Heart right ventricle (tissue), 16 donors: ENCODE data around the gene KCNN3. TPM values are rescaled to one million over a fixed set of nuclear protein-coding genes. Genes with fewer than 3 reads are reported as not detected.

Source experiments
- ATAC-seq, 8 donors: fragments of 200-7000 bp; cut with Tn5 transposase; one replicate each; pipeline ENCODE4 v1.9.1; 2020; ENCODE audit warnings: mild to moderate bottlenecking in 8 of 8, moderate library complexity in 8 of 8, moderate number of reproducible peaks in 1 of 8
- DNase-seq, 2 donors: peaks; one replicate each; pipeline ENCODE4 v3.0.0-alpha.2; 2020
- H3K27ac ChIP-seq, 10 donors: fragments of 200-600 bp; sonication (generic) in 2 of 10; one replicate each; pipeline versions ENCODE4 v1.5.0 to v1.8.0; 2020 to 2022; ENCODE audit warnings: mild to moderate bottlenecking in 3 of 10
- H3K27me3 ChIP-seq, 7 donors: fragments of 200-600 bp; one replicate each; pipeline ENCODE4 v1.8.0; 2021 to 2022; ENCODE audit warnings: mild to moderate bottlenecking in 2 of 7
- H3K36me3 ChIP-seq, 9 donors: fragments of 200-600 bp; sonication (generic) in 1 of 9; one replicate each; pipeline versions ENCODE4 v1.5.0 to v1.8.0; 2020 to 2022; ENCODE audit warnings: mild to moderate bottlenecking in 2 of 9
- H3K4me1 ChIP-seq, 9 donors: fragments of 200-600 bp; sonication (generic) in 1 of 9; one replicate each; pipeline versions ENCODE4 v1.5.0 to v1.8.0; 2020 to 2022; ENCODE audit warnings: mild to moderate bottlenecking in 4 of 9
- H3K4me3 ChIP-seq, 10 donors: fragments of 200-600 bp; sonication (generic) in 2 of 10; one replicate each; pipeline versions ENCODE4 v1.5.0 to v1.8.0; 2020 to 2022; ENCODE audit warnings: mild to moderate bottlenecking in 7 of 10, moderate library complexity in 2 of 10
- H3K9me3 ChIP-seq, 11 donors: fragments of 200-600 bp in 10 of 11; sonication (generic) in 2 of 11; one replicate each; pipeline versions ENCODE4 v1.5.0 to v1.8.0; 2013 to 2022; ENCODE audit warnings: mild to moderate bottlenecking in 2 of 11, control low read depth in 1 of 11, moderate library complexity in 1 of 11
- CTCF ChIP-seq, 9 donors: fragments of 200-600 bp; sonication (generic) in 2 of 9; IDR thresholded peaks; one replicate each; pipeline versions ENCODE4 v1.5.0 to v1.8.0; 2021 to 2022; ENCODE audit warnings: antibody characterized with exemption in 9 of 9, mild to moderate bottlenecking in 5 of 9, moderate library complexity in 1 of 9
- WGBS, 2 donors: extraction: QIAGEN DNeasy Blood & Tissue Kit; methylation state at CpG; one replicate each; pipeline ENCODE4 v1.1.7; 2013; ENCODE audit warnings: inconsistent platforms in 1 of 2; 5-methylcytosine and 5-hydroxymethylcytosine counted together
- intact Hi-C, 10 donors: fragments of 100-400 bp; cut with DNase I; formaldehyde crosslinking; loops; one replicate each; pipeline versions ENCODE4 v1.11.1 to v1.14.2; 2022
- polyA plus RNA-seq, 2 donors: library from polyadenylated mRNA; stranded (reverse); fragments of 200-250 nt; gene quantifications; one replicate each; pipeline ENCODE4 v1.2.3, GENCODE V29; 2013
- total RNA-seq, 10 donors: library from RNA; stranded (reverse); fragmentation: NEBNext Ultra II Directional in 3 of 10; extraction: Animal tissue kit (Norgen Biotek cat#: 25700) in 3 of 10; gene quantifications; one replicate each; pipeline versions ENCODE4 v1.2.1 to v1.2.4, GENCODE V29; 2021 to 2023
- donor health status: Arrhythmogenic right ventricular cardiomyopathy.
- donor health status: ischemic (EF 13 %, LVEDD 7.1; RV severe dilation, severe dysfunction).
- donor health status: healthy with polysubstance abuse.
- donor health status: DM: no; HTN: yes; CAD: no.
- donor health status: DM: no; HTN: no; CAD: no.
- donor health status: ischemic (EF 25% LVEDD 6.9; RV normal size, moderate dysfunction).
- donor health status: ischemic (EF 25% LVEDD 5.7; RV mildly dilated, moderate dysfunction).
- donor health status: healthy.
- donor health status: DM: yes; HTN: yes; CAD: no.
- donor health status: Ischemic cardiomyopathy.
- donor health status: ischemic (EF 35%, LVEDD 5.7; RV mildly dilated, moderate dysfunction).
- donor health status: nonischemic (EF 11% LVEDD 7.7; RV severe dilation, severe dysfunction).
- donor health status: DM: yes; HTN: yes; CAD: no.
- donor health status: PGD.
- donor health status: ischemic (EF 29% LVEDD 5.4; RV normal size, mild dysfunction).
- donor health status: nonischemic (EF 23%, LVEDD 6.1; RV moderate dilation, normal function).

The KCNN3 gene
- total and polyA plus RNA-seq, 12 donors, result 0.17 to 5.9 (median 2.6) TPM

- no peaks in the 10 kb centered on the region for H3K9me3 ChIP-seq
- 86 to 88% methylated on average over 6 of the region's 6 CpGs for WGBS, 2 donors
- no peak for ATAC-seq
- peaks cover 0 to 22% (median under 1%) of the 10 kb centered on the region in 7 donors for H3K27me3 ChIP-seq
- no peak overlapping the region for H3K27ac ChIP-seq
- no peaks in the 10 kb centered on the region for H3K36me3 ChIP-seq
- no peak for TF ChIP-seq CTCF (IDR thresholded peaks at IDR 0.05)
- no peak overlapping the region for H3K4me3 ChIP-seq
- no peak for DNase-seq
- H3K4me1 ChIP-seq, result peaks cover 2 to 37% (median 27%) of the 10 kb centered on the region in 9 donors
- intact Hi-C loops, result loop anchor here in 4 of 10 donors (10.0 kb wide), 1 partner anchor 191 kb away; the partner anchor contains the start of gene CHRNB2 (in 4 of the 4)
Observed at GRCh38 chr1:154755858-154756730, 114.0 kb downstream of the KCNN3 start.

GRCh38 chr1:154753426-154753825 lies 116.7 kb downstream of the KCNN3 start:
- intact Hi-C loops, result loop anchor here in 4 of 10 donors (10.0 kb wide), 1 partner anchor 189 kb away; the partner anchor contains the start of gene CHRNB2 (in 4 of the 4)
- no peaks in the 10 kb centered on the region for H3K36me3 ChIP-seq
- 83 to 89% methylated on average over 7 of the region's 7 CpGs for WGBS, 2 donors
- H3K27ac ChIP-seq, result no peak overlapping the region
- ATAC-seq (no peak), DNase-seq (no peak)
- TF ChIP-seq CTCF (IDR thresholded peaks at IDR 0.05), result no peak
- peaks cover 0 to 28% (median 6%) of the 10 kb centered on the region in 9 donors for H3K4me1 ChIP-seq
- no peaks in the 10 kb centered on the region for H3K9me3 ChIP-seq
- no peak overlapping the region for H3K4me3 ChIP-seq
- peaks cover 0 to 4% (median 0%) of the 10 kb centered on the region in 7 donors for H3K27me3 ChIP-seq

- H3K27ac ChIP-seq, result peak overlapping the region in 1 of 10 donors; percentile 37
- intact Hi-C loops, result loop anchor here in 4 of 10 donors (10.0 kb wide), 1 partner anchor 188 kb away; the partner anchor contains the start of gene CHRNB2 (in 4 of the 4)
Observed at GRCh38 chr1:154752273-154753030, 117.6 kb downstream of the KCNN3 start.

More at GRCh38 chr1:154752273-154753030, 117.6 kb downstream of the KCNN3 start:
- Histone ChIP-seq H3K36me3 (no peaks in the 10 kb centered on the region), H3K4me3 (no peak overlapping the region), H3K27me3 (peaks cover 0 to 4% (median 0%) of the 10 kb centered on the region in 7 donors), H3K4me1 (peaks cover 0 to 35% (median 6%) of the 10 kb centered on the region in 9 donors), H3K9me3 (no peaks in the 10 kb centered on the region)
- no peak for ATAC-seq
- no peak for DNase-seq
- no peak for TF ChIP-seq CTCF (IDR thresholded peaks at IDR 0.05)
- 84 to 86% methylated on average over 12 of the region's 12 CpGs for WGBS, 2 donors
